ENCODE results near the gene WNT2B. TPM values are rescaled to one million over a fixed set of nuclear protein-coding genes. Genes with fewer than 3 reads are reported as not detected.

Gene WNT2B
- total and polyA plus RNA-seq, 2 donors (not counting 1 experiment from before 2014, with no cell fraction given) = 0.54 to 5.2 TPM

GRCh38 chr1:112515311-112516009 lies 6.7 kb downstream of the WNT2B start:
- DNase-seq (no peak), ATAC-seq (ENCODE audit: low read depth) (no peak)
- TF ChIP-seq EZH2 (IDR thresholded peaks at IDR 0.05; ENCODE audit: borderline replicate concordance, insufficient read depth, low read depth, low read length, poor library complexity, severe bottlenecking) (no peak), CTCF (IDR thresholded peaks at IDR 0.05) (no peak)
- Histone ChIP-seq H3K9ac (ENCODE audit: low read length) (no peak overlapping the region), H3K36me3 (replicated peaks in 1 of 2; ENCODE audit: control extremely low read depth in 1 of 2, control insufficient read depth in 1 of 2, extremely low read depth in 1 of 2, insufficient read depth in 2 of 2, low read length in 1 of 2) (no peaks in the 10 kb centered on the region), H3K9me3 (ENCODE audit: control extremely low read depth in 1 of 3, control insufficient read depth in 2 of 3, insufficient read depth in 1 of 3, low read length in 2 of 3) (no peaks in the 10 kb centered on the region), H4K20me1 (ENCODE audit: control insufficient read depth, insufficient read depth, low read length, poor library complexity, severe bottlenecking) (no peaks in the 10 kb centered on the region), H3K27me3 (replicated peaks in 1 of 4; ENCODE audit: control extremely low read depth in 1 of 4, control insufficient read depth in 3 of 4, insufficient read depth in 4 of 4, low read length in 3 of 4) (peaks cover 0 to 4% (median 0%) of the 10 kb centered on the region in 4 experiments), H3K27ac (ENCODE audit: low read length in 2 of 2) (no peak overlapping the region), H3K4me1 (ENCODE audit: control insufficient read depth in 2 of 2, insufficient read depth in 2 of 2, low read length in 2 of 2) (no peaks in the 10 kb centered on the region), H3K4me3 (ENCODE audit: control extremely low read depth in 1 of 5, extremely low read depth in 1 of 5, insufficient read depth in 1 of 5, low read depth in 2 of 5, low read length in 4 of 5) (no peak overlapping the region), H3K4me2 (replicated peaks; ENCODE audit: low read depth, low read length, poor library complexity, severe bottlenecking) (no peak overlapping the region), H3K79me2 (ENCODE audit: control insufficient read depth, insufficient read depth, low read length) (no peaks in the 10 kb centered on the region), H2AFZ (ENCODE audit: insufficient read depth, low read depth, low read length, poor library complexity, severe bottlenecking) (no peak overlapping the region)
- H3K9me3 Mint-ChIP-seq (ENCODE audit: insufficient read depth) = no peaks in the 10 kb centered on the region
- no peak overlapping the region for H3K27ac Mint-ChIP-seq
- H3K4me3 Mint-ChIP-seq = no peak overlapping the region
- WGBS (ENCODE audit: insufficient coverage) = 78% methylated on average over 1 of the region's 2 CpGs
- H3K4me1 Mint-ChIP-seq = no peaks in the 10 kb centered on the region
- H3K27me3 Mint-ChIP-seq = no peaks in the 10 kb centered on the region
- ChIA-PET CTCF (interaction anchor here (1.9 kb wide), 1 partner anchor 13 kb away, joined by 7 read pairs; no protein-coding TSS in a partner anchor), POLR2A (no interaction called here)
- intact Hi-C loops (cut with micrococcal nuclease) = no loop called here

- Histone ChIP-seq H3K4me2 (replicated peaks; ENCODE audit: low read depth, low read length, poor library complexity, severe bottlenecking) (no peak overlapping the region), H2AFZ (ENCODE audit: insufficient read depth, low read depth, low read length, poor library complexity, severe bottlenecking) (no peak overlapping the region), H3K4me1 (ENCODE audit: control insufficient read depth in 2 of 2, insufficient read depth in 2 of 2, low read length in 2 of 2) (no peaks in the 10 kb centered on the region), H3K27me3 (replicated peaks in 1 of 4; ENCODE audit: control extremely low read depth in 1 of 4, control insufficient read depth in 3 of 4, insufficient read depth in 4 of 4, low read length in 3 of 4) (no peaks in the 10 kb centered on the region), H3K36me3 (replicated peaks in 1 of 2; ENCODE audit: control extremely low read depth in 1 of 2, control insufficient read depth in 1 of 2, extremely low read depth in 1 of 2, insufficient read depth in 2 of 2, low read length in 1 of 2) (no peaks in the 10 kb centered on the region), H4K20me1 (ENCODE audit: control insufficient read depth, insufficient read depth, low read length, poor library complexity, severe bottlenecking) (no peaks in the 10 kb centered on the region), H3K4me3 (ENCODE audit: control extremely low read depth in 1 of 5, extremely low read depth in 1 of 5, insufficient read depth in 1 of 5, low read depth in 2 of 5, low read length in 4 of 5) (no peak overlapping the region), H3K27ac (ENCODE audit: low read length in 2 of 2) (no peak overlapping the region), H3K9ac (ENCODE audit: low read length) (no peak overlapping the region), H3K79me2 (ENCODE audit: control insufficient read depth, insufficient read depth, low read length) (no peaks in the 10 kb centered on the region), H3K9me3 (ENCODE audit: control extremely low read depth in 1 of 3, control insufficient read depth in 2 of 3, insufficient read depth in 1 of 3, low read length in 2 of 3) (no peaks in the 10 kb centered on the region)
- ChIA-PET POLR2A (no interaction called here), CTCF (interaction anchor here (1.9 kb wide), 1 partner anchor 14 kb away, joined by 7 read pairs; no protein-coding TSS in a partner anchor)
- Mint-ChIP-seq H3K9me3 (ENCODE audit: insufficient read depth) (no peaks in the 10 kb centered on the region), H3K27ac (no peak overlapping the region), H3K27me3 (no peaks in the 10 kb centered on the region), H3K4me1 (no peaks in the 10 kb centered on the region), H3K4me3 (no peak overlapping the region)
- ATAC-seq (ENCODE audit: low read depth) (no peak), DNase-seq (no peak)
- 94% methylated on average over 14 of the region's 14 CpGs for WGBS (ENCODE audit: insufficient coverage)
- intact Hi-C loops (cut with micrococcal nuclease) = no loop called here
- TF ChIP-seq EZH2 (IDR thresholded peaks at IDR 0.05; ENCODE audit: borderline replicate concordance, insufficient read depth, low read depth, low read length, poor library complexity, severe bottlenecking) (no peak), CTCF (IDR thresholded peaks at IDR 0.05) (no peak)
Measured at GRCh38 chr1:112516141-112516540, 7.4 kb downstream of the WNT2B start.
